GM18505 (cell line): ENCODE measurements around the gene DPP10.

ENCODE experiments used
- ATAC-seq: cut with Tn5 transposase; IDR thresholded peaks from one replicate; pipeline ENCODE4 v1.9.1; 2021; ENCODE audit not compliant: unreplicated experiment
- POLR2A ChIP-seq: IDR thresholded peaks from 4 replicates; pipeline ENCODE4 v1.6.1; 2011; ENCODE audit warnings: borderline replicate concordance; ENCODE audit not compliant: insufficient read depth, insufficient read length; ENCODE audit errors: extremely low read depth

The DPP10 gene

DNA sequence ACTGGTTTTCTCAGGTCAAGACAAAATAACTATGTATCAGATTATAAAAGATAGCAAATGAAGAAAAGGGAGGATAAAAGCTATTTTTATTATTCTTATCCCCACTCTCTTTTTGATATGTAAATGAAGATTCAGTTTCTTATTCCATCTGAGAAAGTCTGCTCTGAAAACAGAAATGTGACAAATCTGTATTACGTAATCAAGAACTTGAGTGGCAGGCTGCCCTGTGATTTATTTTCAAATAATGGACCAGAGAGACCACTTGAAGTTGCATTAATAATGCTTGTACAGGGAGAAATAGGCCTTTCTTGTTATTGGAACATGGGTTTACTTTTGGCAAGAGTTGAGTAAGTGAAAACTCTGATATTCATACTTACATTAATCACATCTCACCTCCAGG, 727.4 kb downstream of the DPP10 start:
- no peak for ATAC-seq
- no peak for TF ChIP-seq POLR2A

- TF ChIP-seq POLR2A: no peak
- no peak for ATAC-seq
These were observed 729.3 kb downstream of the DPP10 start for GRCh38 chr2:115171751-115172150.

GRCh38 chr2:115174651-115175050, 732.2 kb downstream of the DPP10 start:
- no peak for ATAC-seq
- no peak for TF ChIP-seq POLR2A

DNA sequence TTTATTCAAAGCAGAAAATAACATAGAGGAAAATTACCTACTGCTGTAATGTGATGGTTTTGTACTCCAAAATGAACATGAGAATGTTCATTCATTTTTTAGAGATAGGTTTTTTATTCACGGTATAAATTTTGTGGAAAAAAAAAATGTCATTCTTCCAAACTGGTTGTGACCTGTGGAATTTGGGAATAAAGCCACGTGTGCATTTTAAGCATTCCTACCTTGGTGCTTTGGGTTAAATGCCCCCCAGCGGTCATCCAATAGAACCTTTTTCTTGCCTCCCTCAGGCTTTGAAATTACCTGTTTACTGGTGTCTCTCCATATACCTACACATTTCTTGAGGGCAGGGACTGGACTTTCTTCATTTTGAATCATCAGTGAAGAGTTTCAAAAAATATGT, 740.7 kb downstream of the DPP10 start:
- no peak for ATAC-seq
- TF ChIP-seq POLR2A: no peak

- ATAC-seq: no peak
- TF ChIP-seq POLR2A: no peak
These were observed 748.0 kb downstream of the DPP10 start for GRCh38 chr2:115190459-115190858.

DNA sequence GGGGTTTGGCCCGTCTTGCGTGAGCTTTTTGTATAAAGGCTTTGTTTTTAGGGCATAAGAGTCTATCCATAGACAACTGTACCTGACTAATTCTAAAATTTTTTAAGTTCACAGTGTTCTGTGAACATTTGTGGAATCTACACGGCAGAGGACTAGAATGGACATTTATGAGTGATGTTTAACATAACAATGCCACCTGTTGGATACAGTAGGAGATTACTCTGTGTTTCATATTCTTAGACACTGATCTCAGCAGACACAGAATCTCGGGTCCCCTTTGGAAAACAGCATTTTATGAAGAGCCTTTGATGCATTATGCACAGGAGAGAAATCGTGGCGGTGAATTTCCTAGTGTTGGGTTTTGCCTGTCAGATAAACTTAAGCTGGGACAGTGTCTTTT, 752.2 kb downstream of the DPP10 start:
- no peak for ATAC-seq
- no peak for TF ChIP-seq POLR2A

DNA sequence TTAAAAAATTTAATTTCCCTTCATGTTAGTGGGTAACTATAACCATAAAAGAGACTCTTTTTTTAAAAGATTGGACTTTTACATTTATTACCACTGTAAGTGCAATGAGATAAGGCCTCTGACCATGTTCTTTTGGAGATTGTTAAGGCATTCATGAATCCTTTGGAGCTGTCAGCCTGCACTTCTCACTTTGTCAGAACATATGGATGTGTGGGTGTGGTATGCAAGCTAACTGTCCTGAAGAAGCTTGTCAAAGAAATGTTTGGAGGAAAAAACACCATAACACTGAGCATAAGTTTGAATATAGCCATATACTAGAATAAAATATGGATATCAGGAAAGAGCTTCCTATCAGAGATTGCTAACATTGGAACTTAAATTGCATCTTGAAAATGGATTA, 754.1 kb downstream of the DPP10 start:
- TF ChIP-seq POLR2A: no peak
- no peak for ATAC-seq

GRCh38 chr2:115199966-115200365, 757.5 kb downstream of the DPP10 start:
- ATAC-seq: no peak
- TF ChIP-seq POLR2A: no peak

DNA sequence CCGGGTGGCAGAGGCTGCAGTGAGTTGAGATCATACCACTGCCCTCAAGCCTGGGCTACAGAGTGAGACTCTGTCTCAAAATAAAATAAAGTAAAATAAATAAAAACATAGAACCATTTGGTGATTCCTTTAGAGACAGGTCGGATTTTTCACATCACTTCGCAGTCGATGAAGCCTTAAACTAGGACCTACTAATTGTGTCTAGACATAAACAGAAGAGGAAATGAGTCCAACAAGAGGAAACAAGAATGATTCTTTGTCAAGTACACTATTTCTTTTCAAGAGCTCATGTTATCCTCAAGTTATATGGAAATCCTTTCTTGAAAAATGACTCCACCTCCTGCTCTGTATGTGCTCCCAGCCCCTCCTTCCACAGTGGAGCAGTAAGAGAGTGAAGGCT, 758.9 kb downstream of the DPP10 start:
- ATAC-seq: no peak
- no peak for TF ChIP-seq POLR2A

DNA sequence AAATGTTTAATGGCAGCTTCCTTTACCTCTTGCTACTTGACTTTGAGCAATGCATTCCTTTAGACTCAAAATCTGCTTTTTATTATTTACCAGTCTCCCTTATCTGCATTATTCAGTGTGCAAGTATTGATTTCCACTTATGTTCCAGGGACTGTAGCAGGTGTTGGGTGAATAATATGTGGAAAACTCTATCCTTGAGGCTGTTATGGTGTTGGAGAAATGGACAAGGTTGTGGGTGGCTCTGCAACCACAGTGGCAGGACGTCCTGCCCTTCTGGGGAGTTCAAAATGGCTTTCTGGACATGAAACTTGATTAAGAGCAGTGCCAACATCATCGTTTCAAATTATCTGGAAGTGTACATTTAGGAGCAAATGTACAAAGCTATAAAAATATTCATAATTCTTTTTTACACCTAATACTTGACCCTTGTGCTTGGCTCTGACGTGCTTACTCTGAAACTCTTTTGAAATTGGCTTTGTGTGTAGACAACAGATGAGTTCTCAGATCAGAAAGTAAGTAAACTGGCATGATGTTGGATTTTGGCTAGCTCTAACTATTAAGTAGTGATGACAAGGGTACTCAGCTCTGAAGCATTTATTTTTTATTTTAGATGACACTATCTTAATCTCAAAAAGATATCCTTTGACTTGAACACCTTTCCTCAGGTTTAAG, 766.2 kb downstream of the DPP10 start:
- no peak for ATAC-seq
- no peak for TF ChIP-seq POLR2A

DNA sequence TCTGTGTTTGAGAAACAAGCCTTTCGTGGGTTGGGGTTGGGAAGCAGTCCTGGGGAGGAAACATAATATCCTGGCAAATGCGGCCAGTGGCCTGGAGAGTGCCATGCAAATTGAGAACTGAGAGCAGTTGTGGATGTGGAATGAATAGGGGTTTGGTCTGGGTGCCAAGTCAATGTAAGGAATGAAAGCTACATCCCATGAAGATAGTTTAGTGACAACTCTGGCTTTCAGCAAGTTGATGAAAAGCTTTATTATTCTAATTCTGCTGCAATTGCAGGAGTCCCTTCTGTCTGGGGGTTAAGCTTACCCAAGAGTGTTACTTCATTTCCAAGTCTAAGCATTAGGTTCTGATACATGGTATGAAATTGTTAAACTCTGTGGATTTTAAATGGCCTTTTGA, 771.6 kb downstream of the DPP10 start:
- no peak for TF ChIP-seq POLR2A
- ATAC-seq: no peak

DNA sequence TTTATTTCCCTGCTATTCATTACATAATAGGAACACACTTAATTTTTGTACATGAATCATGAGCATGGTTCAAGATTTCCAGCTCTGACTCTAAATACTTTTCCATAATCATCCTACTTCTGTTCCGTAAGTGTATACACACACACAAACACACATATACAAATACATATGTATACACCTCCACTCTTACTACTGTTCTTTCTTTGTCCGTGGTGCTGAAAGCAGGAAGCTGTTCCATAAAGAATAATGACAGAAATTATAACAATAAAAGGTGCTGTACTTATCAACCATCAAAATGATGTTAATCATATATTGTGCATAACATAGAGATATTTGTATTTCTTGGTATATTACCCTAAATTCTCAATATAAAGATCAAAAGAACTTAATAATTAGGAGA, 776.9 kb downstream of the DPP10 start:
- ATAC-seq: no peak
- TF ChIP-seq POLR2A: no peak

- ATAC-seq: no peak
- no peak for TF ChIP-seq POLR2A
These were observed 791.7 kb downstream of the DPP10 start for GRCh38 chr2:115234186-115234585.

- no peak for TF ChIP-seq POLR2A
These were observed 792.3 kb downstream of the DPP10 start for GRCh38 chr2:115234737-115235136.

DNA sequence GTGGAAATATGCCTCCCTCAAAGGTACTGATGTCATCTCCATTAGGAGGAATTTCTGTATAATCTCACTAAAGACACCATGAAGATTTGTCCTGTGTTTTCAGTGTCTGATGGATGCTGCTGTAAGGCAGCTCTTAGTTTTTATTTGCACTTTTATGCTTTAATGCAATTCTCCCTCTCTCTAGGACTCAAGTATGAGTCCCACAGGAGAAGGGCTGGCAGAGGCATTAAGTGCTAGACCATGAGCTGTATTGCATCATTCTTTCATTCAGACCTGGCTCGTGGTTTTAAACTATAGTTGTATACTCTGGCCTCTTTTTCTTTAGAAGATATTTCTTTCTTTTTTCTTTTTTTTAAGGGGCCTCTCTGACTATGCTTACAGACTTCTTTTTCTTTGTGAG, 805.6 kb downstream of the DPP10 start:
- no peak for TF ChIP-seq POLR2A
- no peak for ATAC-seq

More at GRCh38 chr2:115234737-115235136, 792.3 kb downstream of the DPP10 start:
- ATAC-seq: no peak
